HG02870 (cell line): ENCODE results near the gene ISLR2.
"Not testable (repeated sequence)": the region's sequence is repeated elsewhere in the genome, so short reads cannot be mapped to it uniquely, and the experiment has no call there.

Experiments
- ATAC-seq: cut with Tn5 transposase; IDR thresholded peaks from one replicate; pipeline ENCODE4 v1.9.1; 2021; ENCODE audit warnings: mild to moderate bottlenecking, moderate library complexity; ENCODE audit not compliant: unreplicated experiment

The ISLR2 gene

GRCh38 chr15:74130155-74130848 lies at the start of gene ISLR2:
Gene ISLR2, plus strand, starts transcription at chr15:74130586. Its CDS starts 2,169 bp downstream, at chr15:74132755.
- ATAC-seq: no peak

GRCh38 chr15:74082450-74082849 lies 47.9 kb upstream of the ISLR2 start, which contains the start of gene GOLGA6A:
Gene GOLGA6A, minus strand, starts transcription at chr15:74082550. Its CDS starts 41 bp downstream, at chr15:74082509.
- ATAC-seq: not testable (repeated sequence)

GRCh38 chr15:74094567-74094966 lies 35.8 kb upstream of the ISLR2 start:
- ATAC-seq: not testable (repeated sequence)

GRCh38 chr15:74095610-74096009 lies 34.8 kb upstream of the ISLR2 start:
- ATAC-seq: not testable (repeated sequence)

GRCh38 chr15:74096753-74097474 lies 33.5 kb upstream of the ISLR2 start:
- not testable (repeated sequence) for ATAC-seq

GRCh38 chr15:74099963-74100733 lies 30.2 kb upstream of the ISLR2 start:
- not testable (repeated sequence) for ATAC-seq

GRCh38 chr15:74108111-74108510 lies 22.3 kb upstream of the ISLR2 start:
- no peak for ATAC-seq

- not testable (repeated sequence) for ATAC-seq
Measured at GRCh38 chr15:74108611-74109010, 21.8 kb upstream of the ISLR2 start.

GRCh38 chr15:74109713-74110112 lies 20.7 kb upstream of the ISLR2 start:
- no peak for ATAC-seq

GRCh38 chr15:74120426-74120825 lies 10.0 kb upstream of the ISLR2 start:
- no peak for ATAC-seq

GRCh38 chr15:74121039-74121438 lies 9.3 kb upstream of the ISLR2 start:
- no peak for ATAC-seq

- no peak for ATAC-seq
Measured at GRCh38 chr15:74121858-74122257, 8.5 kb upstream of the ISLR2 start.

GRCh38 chr15:74122403-74123130 lies 7.8 kb upstream of the ISLR2 start:
- no peak for ATAC-seq

GRCh38 chr15:74123131-74123429 lies 7.3 kb upstream of the ISLR2 start:
- ATAC-seq: no peak

- ATAC-seq: no peak
Measured at GRCh38 chr15:74123658-74124057, 6.7 kb upstream of the ISLR2 start.

GRCh38 chr15:74124196-74124595 lies 6.2 kb upstream of the ISLR2 start:
- ATAC-seq: no peak

GRCh38 chr15:74124759-74125158 lies 5.6 kb upstream of the ISLR2 start:
- ATAC-seq: no peak

- no peak for ATAC-seq
Measured at GRCh38 chr15:74127255-74127953, 3.0 kb upstream of the ISLR2 start.

- no peak for ATAC-seq
Measured at GRCh38 chr15:74127954-74128784, 2.2 kb upstream of the ISLR2 start.
